ENCODE data around the gene GREB1.

GREB1 gene

GRCh38 chr2:11576398-11576797 is 42.6 kb downstream of the GREB1 start:
- Histone ChIP-seq H3K4me3 (no peak overlapping the region), H3K27ac (no peak overlapping the region)
- TF ChIP-seq CTCF (IDR thresholded peaks at IDR 0.05): no peak
- DNase-seq (ENCODE audit: low spot score): no peak

- H3K4me3 ChIP-seq: no peak overlapping the region
- DNase-seq (ENCODE audit: low spot score): no peak
- TF ChIP-seq CTCF (IDR thresholded peaks at IDR 0.05): no peak
- H3K27ac ChIP-seq: no peak overlapping the region
These were observed 43.4 kb downstream of the GREB1 start for GRCh38 chr2:11577101-11577883.

GRCh38 chr2:11578081-11578948 is 44.5 kb downstream of the GREB1 start:
- no peak for DNase-seq (ENCODE audit: low spot score)
- Histone ChIP-seq H3K27ac (no peak overlapping the region), H3K4me3 (no peak overlapping the region)
- TF ChIP-seq CTCF (IDR thresholded peaks at IDR 0.05): no peak

- H3K27ac ChIP-seq: no peak overlapping the region
- DNase-seq (ENCODE audit: low spot score): no peak
- no peak for TF ChIP-seq CTCF (IDR thresholded peaks at IDR 0.05)
- H3K4me3 ChIP-seq: no peak overlapping the region
These were observed 45.3 kb downstream of the GREB1 start for GRCh38 chr2:11578986-11579774.

- no peak for DNase-seq (ENCODE audit: low spot score)
- H3K27ac ChIP-seq: no peak overlapping the region
- no peak for TF ChIP-seq CTCF (IDR thresholded peaks at IDR 0.05)
- H3K4me3 ChIP-seq: no peak overlapping the region
These were observed 46.2 kb downstream of the GREB1 start for GRCh38 chr2:11579867-11580659.

- DNase-seq (ENCODE audit: low spot score): no peak
- Histone ChIP-seq H3K4me3 (no peak overlapping the region), H3K27ac (no peak overlapping the region)
- TF ChIP-seq CTCF (IDR thresholded peaks at IDR 0.05): no peak
These were observed 46.9 kb downstream of the GREB1 start for GRCh38 chr2:11580697-11581096.
